G401.6 (cell line): ENCODE data around the gene CHL1.

ENCODE experiments used
- FAIRE-seq: peaks from 2 replicates; lab custom pipeline; 2012; peaks lifted over from hg19 to GRCh38; lab: Jason Lieb, UNC

The CHL1 gene

GRCh38 chr3:228442-229182, 32.0 kb downstream of the CHL1 start:
- FAIRE-seq = no peak

- no peak for FAIRE-seq
Observed at GRCh38 chr3:229183-229661, 32.7 kb downstream of the CHL1 start.

- no peak for FAIRE-seq
Observed at GRCh38 chr3:236881-237280, 40.3 kb downstream of the CHL1 start.

- FAIRE-seq = no peak
Observed at GRCh38 chr3:242602-243355, 46.2 kb downstream of the CHL1 start.

GRCh38 chr3:243356-243725, 46.8 kb downstream of the CHL1 start:
- no peak for FAIRE-seq

- no peak for FAIRE-seq
Observed at GRCh38 chr3:244041-244440, 47.5 kb downstream of the CHL1 start.

GRCh38 chr3:247916-248315, 51.4 kb downstream of the CHL1 start:
- FAIRE-seq = no peak

- no peak for FAIRE-seq
Observed at GRCh38 chr3:248864-249520, 52.4 kb downstream of the CHL1 start.

GRCh38 chr3:249587-250262, 53.2 kb downstream of the CHL1 start:
- no peak for FAIRE-seq

- FAIRE-seq = no peak
Observed at GRCh38 chr3:256501-256900, 59.9 kb downstream of the CHL1 start.

- FAIRE-seq = no peak
Observed at GRCh38 chr3:257826-258225, 61.3 kb downstream of the CHL1 start.

GRCh38 chr3:260898-261297, 64.3 kb downstream of the CHL1 start:
- FAIRE-seq = no peak

GRCh38 chr3:263393-263792, 66.8 kb downstream of the CHL1 start:
- FAIRE-seq = no peak

GRCh38 chr3:264394-265156, 68.0 kb downstream of the CHL1 start:
- no peak for FAIRE-seq

GRCh38 chr3:267101-267500, 70.5 kb downstream of the CHL1 start:
- no peak for FAIRE-seq

GRCh38 chr3:270688-271087, 74.1 kb downstream of the CHL1 start:
- no peak for FAIRE-seq

- no peak for FAIRE-seq
Observed at GRCh38 chr3:274927-275326, 78.4 kb downstream of the CHL1 start.

GRCh38 chr3:277873-278272, 81.3 kb downstream of the CHL1 start:
- no peak for FAIRE-seq

GRCh38 chr3:278300-279064, 81.9 kb downstream of the CHL1 start:
- no peak for FAIRE-seq

- FAIRE-seq = no peak
Observed at GRCh38 chr3:279325-279724, 82.8 kb downstream of the CHL1 start.

GRCh38 chr3:280681-281080, 84.1 kb downstream of the CHL1 start:
- FAIRE-seq = no peak
